Transverse colon (tissue), 3 donors: ENCODE measurements around the gene RBM44.

ENCODE experiments used
- POLR2A ChIP-seq: fragments of 450-650 bp; IDR thresholded peaks from one replicate; pipeline ENCODE4 v1.6.1; 2016; ENCODE audit warnings: antibody characterized with exemption, mild to moderate bottlenecking, moderate library complexity
- TF ChIP-seq, protein P1 (sequence below), 5 experiments: fragments of 200-600 bp in 3 of 5; fragments of 450-650 bp in 2 of 5; sonication (generic) in 3 of 5; IDR thresholded peaks; 1 replicate in 2 of 5; 2 replicates in 3 of 5; pipeline ENCODE4 v1.5.1; 2016 to 2017; ENCODE audit warnings: antibody characterized with exemption in 5 of 5, inconsistent platforms in 3 of 5, mild to moderate bottlenecking in 2 of 5, moderate library complexity in 1 of 5

GRCh38 chr2:237879058-237879430, 80.5 kb downstream of the RBM44 start:
- TF ChIP-seq, protein P1, sequence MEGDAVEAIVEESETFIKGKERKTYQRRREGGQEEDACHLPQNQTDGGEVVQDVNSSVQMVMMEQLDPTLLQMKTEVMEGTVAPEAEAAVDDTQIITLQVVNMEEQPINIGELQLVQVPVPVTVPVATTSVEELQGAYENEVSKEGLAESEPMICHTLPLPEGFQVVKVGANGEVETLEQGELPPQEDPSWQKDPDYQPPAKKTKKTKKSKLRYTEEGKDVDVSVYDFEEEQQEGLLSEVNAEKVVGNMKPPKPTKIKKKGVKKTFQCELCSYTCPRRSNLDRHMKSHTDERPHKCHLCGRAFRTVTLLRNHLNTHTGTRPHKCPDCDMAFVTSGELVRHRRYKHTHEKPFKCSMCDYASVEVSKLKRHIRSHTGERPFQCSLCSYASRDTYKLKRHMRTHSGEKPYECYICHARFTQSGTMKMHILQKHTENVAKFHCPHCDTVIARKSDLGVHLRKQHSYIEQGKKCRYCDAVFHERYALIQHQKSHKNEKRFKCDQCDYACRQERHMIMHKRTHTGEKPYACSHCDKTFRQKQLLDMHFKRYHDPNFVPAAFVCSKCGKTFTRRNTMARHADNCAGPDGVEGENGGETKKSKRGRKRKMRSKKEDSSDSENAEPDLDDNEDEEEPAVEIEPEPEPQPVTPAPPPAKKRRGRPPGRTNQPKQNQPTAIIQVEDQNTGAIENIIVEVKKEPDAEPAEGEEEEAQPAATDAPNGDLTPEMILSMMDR (IDR thresholded peaks at IDR 0.05) = no peak
- no peak for TF ChIP-seq POLR2A
